Measurements from ENCODE around the gene SPPL2C.

Gene SPPL2C

GRCh38 chr17:45894022-45894784, 49.5 kb downstream of the SPPL2C start, which contains the start of gene MAPT:
TSS of gene MAPT (plus strand) at chr17:45894554. CDS start at chr17:45962338, 67,784 bp downstream.
- DNase-seq (ENCODE audit: low read depth): peak; percentile 61
- in situ Hi-C loops (cut with HindIII; ENCODE audit: low sequenced_read_pairs): no loop called here
- TF ChIP-seq, protein P1, sequence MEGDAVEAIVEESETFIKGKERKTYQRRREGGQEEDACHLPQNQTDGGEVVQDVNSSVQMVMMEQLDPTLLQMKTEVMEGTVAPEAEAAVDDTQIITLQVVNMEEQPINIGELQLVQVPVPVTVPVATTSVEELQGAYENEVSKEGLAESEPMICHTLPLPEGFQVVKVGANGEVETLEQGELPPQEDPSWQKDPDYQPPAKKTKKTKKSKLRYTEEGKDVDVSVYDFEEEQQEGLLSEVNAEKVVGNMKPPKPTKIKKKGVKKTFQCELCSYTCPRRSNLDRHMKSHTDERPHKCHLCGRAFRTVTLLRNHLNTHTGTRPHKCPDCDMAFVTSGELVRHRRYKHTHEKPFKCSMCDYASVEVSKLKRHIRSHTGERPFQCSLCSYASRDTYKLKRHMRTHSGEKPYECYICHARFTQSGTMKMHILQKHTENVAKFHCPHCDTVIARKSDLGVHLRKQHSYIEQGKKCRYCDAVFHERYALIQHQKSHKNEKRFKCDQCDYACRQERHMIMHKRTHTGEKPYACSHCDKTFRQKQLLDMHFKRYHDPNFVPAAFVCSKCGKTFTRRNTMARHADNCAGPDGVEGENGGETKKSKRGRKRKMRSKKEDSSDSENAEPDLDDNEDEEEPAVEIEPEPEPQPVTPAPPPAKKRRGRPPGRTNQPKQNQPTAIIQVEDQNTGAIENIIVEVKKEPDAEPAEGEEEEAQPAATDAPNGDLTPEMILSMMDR (IDR thresholded peaks at IDR 0.05; ENCODE audit: low read depth, low read length, missing control alignments): peak; percentile 79
- H3K4me3 ChIP-seq (ENCODE audit: low read depth, low read length): peak within 1 kb of the TSS; percentile 55

DNA sequence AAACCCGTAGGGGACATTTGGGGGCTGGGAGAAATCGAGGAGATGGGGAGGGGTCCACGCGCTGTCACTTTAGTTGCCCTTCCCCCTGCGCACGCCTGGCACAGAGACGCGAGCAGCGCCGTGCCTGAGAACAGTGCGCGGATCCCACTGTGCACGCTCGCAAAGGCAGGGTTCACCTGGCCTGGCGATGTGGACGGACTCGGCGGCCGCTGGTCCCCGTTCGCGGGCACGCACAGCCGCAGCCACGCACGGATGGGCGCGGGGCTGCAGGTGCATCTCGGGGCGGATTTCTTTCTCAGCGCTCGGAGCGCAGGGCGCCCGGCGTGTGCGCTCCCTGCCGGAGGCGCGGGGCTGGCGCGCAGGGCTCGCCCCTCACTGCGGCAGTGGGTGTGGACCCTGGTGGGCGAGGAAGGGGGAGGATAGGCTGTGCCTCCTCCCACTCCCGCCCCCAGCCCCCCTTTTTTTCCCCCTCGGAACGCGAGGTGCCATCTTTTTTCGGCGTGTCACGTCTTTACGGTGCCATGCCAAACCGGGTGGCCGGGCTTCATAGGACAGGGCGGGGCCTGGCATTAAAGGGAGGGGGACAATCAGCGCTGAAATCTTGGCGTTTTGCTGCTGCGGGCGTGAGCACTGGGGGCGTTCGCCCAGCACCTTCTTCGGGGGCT, 50.8 kb downstream of the SPPL2C start:
- TF ChIP-seq, protein P1 (IDR thresholded peaks at IDR 0.05; ENCODE audit: low read depth, low read length, missing control alignments): no peak
- no peak for DNase-seq (ENCODE audit: low read depth)

DNA sequence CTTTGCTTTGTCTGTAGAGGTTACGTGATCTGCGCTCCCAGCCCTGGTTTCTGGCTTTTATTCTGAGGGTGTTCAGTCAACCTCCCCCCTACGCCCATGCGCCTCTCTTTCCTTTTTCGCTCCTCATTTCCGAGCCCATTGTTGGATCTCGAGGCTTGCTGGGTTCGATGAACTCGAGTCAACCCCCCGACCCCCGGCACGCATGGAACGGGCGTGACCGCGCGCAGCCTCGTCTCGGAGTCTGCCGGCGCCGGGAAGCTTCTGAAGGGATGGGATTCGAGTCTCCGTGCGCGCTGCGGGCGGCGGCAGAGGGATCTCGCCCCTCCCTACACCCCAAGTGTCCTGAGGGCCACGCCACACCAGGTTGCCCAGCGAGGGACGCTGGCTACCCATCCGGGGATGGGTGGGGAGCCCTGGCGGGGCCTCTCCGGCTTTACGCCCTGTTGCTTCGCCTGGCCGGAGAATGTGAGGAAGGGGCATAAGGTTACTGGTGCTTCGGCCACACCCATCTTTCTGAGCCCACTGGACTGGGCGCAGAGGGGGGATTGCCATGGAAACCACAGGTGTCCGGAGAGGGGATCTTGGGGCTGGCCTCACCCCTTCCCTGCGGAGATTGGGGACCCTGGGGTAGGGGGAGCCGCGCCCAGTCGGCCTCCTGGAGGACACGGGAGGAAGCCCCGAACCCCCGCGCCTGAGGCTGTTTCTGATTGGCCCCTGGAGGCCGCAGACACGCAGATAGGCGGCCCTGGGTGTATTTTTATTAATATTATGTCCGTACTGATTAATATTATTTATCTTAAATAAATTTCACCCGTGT, 51.5 kb downstream of the SPPL2C start:
- TF ChIP-seq, protein P1 (IDR thresholded peaks at IDR 0.05; ENCODE audit: low read depth, low read length, missing control alignments): no peak
- DNase-seq (ENCODE audit: low read depth): no peak
- in situ Hi-C loops (cut with HindIII; ENCODE audit: low sequenced_read_pairs): no loop called here
- no peak overlapping the region for H3K4me3 ChIP-seq (ENCODE audit: low read depth, low read length)

More for the DNA sequence above, 50.8 kb downstream of the SPPL2C start:
- peak overlapping the region; percentile 55 for H3K4me3 ChIP-seq (ENCODE audit: low read depth, low read length)
- in situ Hi-C loops (cut with HindIII; ENCODE audit: low sequenced_read_pairs): no loop called here

Measured in astrocyte of the cerebellum (primary cell).